Liver (tissue), 3 donors: ENCODE data around the gene TMEM45B.
A peak's percentile ranks its signal among the peaks of the same experiment; 100 is the strongest.

Source experiments
- EGR1 ChIP-seq, 2 donors: IDR thresholded peaks; 2 replicates each; pipeline ENCODE4 v1.6.1; 2016 to 2018; ENCODE audit warnings: antibody characterized with exemption in 2 of 2, low read depth in 2 of 2
- FOXA2 ChIP-seq: IDR thresholded peaks from 2 replicates; pipeline ENCODE4 v1.6.1; 2016; ENCODE audit warnings: antibody characterized with exemption
- GABPA ChIP-seq, 2 donors: IDR thresholded peaks in 1 of 2; conservative IDR thresholded peaks in 1 of 2; 2 replicates each; pipeline ENCODE4 v1.6.1; 2016; ENCODE audit warnings: antibody characterized with exemption in 2 of 2, mild to moderate bottlenecking in 1 of 2, moderate library complexity in 1 of 2
- JUND ChIP-seq, 2 donors: IDR thresholded peaks; 2 replicates each; pipeline ENCODE4 v1.6.1; 2016; ENCODE audit warnings: antibody characterized with exemption in 2 of 2
- RAD21 ChIP-seq, 2 donors: IDR thresholded peaks; 2 replicates each; pipeline ENCODE4 v1.6.1; 2016; ENCODE audit warnings: antibody characterized with exemption in 2 of 2, mild to moderate bottlenecking in 2 of 2
- RXRA ChIP-seq, 2 donors: IDR thresholded peaks; 2 replicates each; pipeline ENCODE4 v1.6.1; 2017 to 2018; ENCODE audit warnings: antibody characterized with exemption in 2 of 2, mild to moderate bottlenecking in 1 of 2
- SP1 ChIP-seq: IDR thresholded peaks from 2 replicates; pipeline ENCODE4 v1.6.1; 2018; ENCODE audit warnings: antibody characterized with exemption, mild to moderate bottlenecking
- TAF1 ChIP-seq: conservative IDR thresholded peaks from 2 replicates; pipeline ENCODE4 v1.6.1; 2016; ENCODE audit warnings: antibody characterized with exemption, mild to moderate bottlenecking
- YY1 ChIP-seq: IDR thresholded peaks from 2 replicates; pipeline ENCODE4 v1.6.1; 2016; ENCODE audit warnings: antibody characterized with exemption, mild to moderate bottlenecking
- TF ChIP-seq, protein P1 (sequence below): fragments of 150-350 bp; IDR thresholded peaks from 2 replicates; pipeline ENCODE4 v1.5.1; 2017; ENCODE audit warnings: improper control_type of control experiment, low read depth, low read length; ENCODE audit not compliant: missing input control
- TF ChIP-seq, protein P2 (sequence below): IDR thresholded peaks from 2 replicates; pipeline ENCODE4 v1.6.1; 2016; ENCODE audit warnings: antibody characterized with exemption, mild to moderate bottlenecking
- TF ChIP-seq, protein P3 (sequence below): IDR thresholded peaks from 2 replicates; pipeline ENCODE4 v1.6.1; 2016; ENCODE audit warnings: antibody characterized with exemption
- TF ChIP-seq, protein P4 (sequence below): IDR thresholded peaks from 2 replicates; pipeline ENCODE4 v1.6.1; 2016; ENCODE audit warnings: antibody characterized with exemption
- TF ChIP-seq, protein P5 (sequence below): IDR thresholded peaks from 2 replicates; pipeline ENCODE4 v1.6.1; 2016; ENCODE audit warnings: antibody characterized with exemption
- donor health status: healthy.
- donor health status: healthy.

DNA sequence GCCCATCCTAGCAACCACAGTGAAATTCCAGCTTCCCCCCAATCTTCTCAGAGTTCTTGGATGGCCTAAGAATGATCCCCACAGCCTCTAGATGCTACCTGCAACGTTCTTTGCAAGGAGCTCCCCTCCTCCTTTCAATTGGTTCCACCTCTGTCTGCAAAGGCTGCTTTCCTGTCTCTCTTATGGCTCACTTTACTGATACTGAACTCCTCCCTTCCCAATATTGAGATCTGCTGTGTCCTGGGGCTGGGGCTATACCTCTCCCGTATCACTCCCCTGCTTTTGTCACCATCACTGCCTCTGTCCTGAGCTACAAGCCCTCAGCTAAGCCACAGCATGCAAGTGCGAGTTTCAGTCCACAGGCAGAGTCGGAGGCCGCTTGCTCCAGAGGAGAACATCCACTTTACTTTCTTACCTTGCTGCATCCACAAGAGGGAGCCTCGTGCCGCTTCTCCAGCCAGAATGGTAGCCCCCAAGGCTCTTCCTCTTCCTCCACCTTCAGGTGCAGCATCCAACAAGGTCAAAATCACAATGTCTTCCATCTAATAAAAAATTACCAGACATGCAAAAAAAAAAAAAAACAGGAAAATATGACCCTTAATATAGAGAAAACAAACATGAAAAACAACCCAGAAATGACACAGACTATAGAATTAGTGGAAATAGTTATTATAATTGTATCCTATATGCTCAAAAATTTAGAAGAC lies 48.6 kb upstream of the TMEM45B start:
- TF ChIP-seq SP1, result no peak
- TF ChIP-seq, protein P1, sequence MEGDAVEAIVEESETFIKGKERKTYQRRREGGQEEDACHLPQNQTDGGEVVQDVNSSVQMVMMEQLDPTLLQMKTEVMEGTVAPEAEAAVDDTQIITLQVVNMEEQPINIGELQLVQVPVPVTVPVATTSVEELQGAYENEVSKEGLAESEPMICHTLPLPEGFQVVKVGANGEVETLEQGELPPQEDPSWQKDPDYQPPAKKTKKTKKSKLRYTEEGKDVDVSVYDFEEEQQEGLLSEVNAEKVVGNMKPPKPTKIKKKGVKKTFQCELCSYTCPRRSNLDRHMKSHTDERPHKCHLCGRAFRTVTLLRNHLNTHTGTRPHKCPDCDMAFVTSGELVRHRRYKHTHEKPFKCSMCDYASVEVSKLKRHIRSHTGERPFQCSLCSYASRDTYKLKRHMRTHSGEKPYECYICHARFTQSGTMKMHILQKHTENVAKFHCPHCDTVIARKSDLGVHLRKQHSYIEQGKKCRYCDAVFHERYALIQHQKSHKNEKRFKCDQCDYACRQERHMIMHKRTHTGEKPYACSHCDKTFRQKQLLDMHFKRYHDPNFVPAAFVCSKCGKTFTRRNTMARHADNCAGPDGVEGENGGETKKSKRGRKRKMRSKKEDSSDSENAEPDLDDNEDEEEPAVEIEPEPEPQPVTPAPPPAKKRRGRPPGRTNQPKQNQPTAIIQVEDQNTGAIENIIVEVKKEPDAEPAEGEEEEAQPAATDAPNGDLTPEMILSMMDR, result peak; percentile 36
- no peak for TF ChIP-seq YY1
- TF ChIP-seq, protein P2, sequence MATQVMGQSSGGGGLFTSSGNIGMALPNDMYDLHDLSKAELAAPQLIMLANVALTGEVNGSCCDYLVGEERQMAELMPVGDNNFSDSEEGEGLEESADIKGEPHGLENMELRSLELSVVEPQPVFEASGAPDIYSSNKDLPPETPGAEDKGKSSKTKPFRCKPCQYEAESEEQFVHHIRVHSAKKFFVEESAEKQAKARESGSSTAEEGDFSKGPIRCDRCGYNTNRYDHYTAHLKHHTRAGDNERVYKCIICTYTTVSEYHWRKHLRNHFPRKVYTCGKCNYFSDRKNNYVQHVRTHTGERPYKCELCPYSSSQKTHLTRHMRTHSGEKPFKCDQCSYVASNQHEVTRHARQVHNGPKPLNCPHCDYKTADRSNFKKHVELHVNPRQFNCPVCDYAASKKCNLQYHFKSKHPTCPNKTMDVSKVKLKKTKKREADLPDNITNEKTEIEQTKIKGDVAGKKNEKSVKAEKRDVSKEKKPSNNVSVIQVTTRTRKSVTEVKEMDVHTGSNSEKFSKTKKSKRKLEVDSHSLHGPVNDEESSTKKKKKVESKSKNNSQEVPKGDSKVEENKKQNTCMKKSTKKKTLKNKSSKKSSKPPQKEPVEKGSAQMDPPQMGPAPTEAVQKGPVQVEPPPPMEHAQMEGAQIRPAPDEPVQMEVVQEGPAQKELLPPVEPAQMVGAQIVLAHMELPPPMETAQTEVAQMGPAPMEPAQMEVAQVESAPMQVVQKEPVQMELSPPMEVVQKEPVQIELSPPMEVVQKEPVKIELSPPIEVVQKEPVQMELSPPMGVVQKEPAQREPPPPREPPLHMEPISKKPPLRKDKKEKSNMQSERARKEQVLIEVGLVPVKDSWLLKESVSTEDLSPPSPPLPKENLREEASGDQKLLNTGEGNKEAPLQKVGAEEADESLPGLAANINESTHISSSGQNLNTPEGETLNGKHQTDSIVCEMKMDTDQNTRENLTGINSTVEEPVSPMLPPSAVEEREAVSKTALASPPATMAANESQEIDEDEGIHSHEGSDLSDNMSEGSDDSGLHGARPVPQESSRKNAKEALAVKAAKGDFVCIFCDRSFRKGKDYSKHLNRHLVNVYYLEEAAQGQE, result no peak
- no peak for TF ChIP-seq JUND (IDR thresholded peaks at IDR 0.05)
- no peak for TF ChIP-seq GABPA (IDR thresholded peaks at IDR 0.05 in 1 of 2, conservative IDR thresholded peaks at IDR 0.05 in 1 of 2)
- TF ChIP-seq, protein P3, sequence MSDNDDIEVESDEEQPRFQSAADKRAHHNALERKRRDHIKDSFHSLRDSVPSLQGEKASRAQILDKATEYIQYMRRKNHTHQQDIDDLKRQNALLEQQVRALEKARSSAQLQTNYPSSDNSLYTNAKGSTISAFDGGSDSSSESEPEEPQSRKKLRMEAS, result no peak
- TF ChIP-seq TAF1, result no peak
- TF ChIP-seq RAD21 (IDR thresholded peaks at IDR 0.05), result peak; percentile 55 to 69
- no peak for TF ChIP-seq EGR1 (IDR thresholded peaks at IDR 0.05; ENCODE audit: low read depth in 2 of 2)
- TF ChIP-seq, protein P4, sequence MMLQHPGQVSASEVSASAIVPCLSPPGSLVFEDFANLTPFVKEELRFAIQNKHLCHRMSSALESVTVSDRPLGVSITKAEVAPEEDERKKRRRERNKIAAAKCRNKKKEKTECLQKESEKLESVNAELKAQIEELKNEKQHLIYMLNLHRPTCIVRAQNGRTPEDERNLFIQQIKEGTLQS, result no peak
- TF ChIP-seq, protein P5, sequence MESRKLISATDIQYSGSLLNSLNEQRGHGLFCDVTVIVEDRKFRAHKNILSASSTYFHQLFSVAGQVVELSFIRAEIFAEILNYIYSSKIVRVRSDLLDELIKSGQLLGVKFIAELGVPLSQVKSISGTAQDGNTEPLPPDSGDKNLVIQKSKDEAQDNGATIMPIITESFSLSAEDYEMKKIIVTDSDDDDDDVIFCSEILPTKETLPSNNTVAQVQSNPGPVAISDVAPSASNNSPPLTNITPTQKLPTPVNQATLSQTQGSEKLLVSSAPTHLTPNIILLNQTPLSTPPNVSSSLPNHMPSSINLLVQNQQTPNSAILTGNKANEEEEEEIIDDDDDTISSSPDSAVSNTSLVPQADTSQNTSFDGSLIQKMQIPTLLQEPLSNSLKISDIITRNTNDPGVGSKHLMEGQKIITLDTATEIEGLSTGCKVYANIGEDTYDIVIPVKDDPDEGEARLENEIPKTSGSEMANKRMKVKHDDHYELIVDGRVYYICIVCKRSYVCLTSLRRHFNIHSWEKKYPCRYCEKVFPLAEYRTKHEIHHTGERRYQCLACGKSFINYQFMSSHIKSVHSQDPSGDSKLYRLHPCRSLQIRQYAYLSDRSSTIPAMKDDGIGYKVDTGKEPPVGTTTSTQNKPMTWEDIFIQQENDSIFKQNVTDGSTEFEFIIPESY, result no peak
- no peak for TF ChIP-seq RXRA (IDR thresholded peaks at IDR 0.05)
- TF ChIP-seq FOXA2, result no peak
